Ascending aorta (tissue), 2 donors: ENCODE measurements around the gene NKX1-1. TPM values are rescaled to one million over a fixed set of nuclear protein-coding genes. Genes with fewer than 3 reads are reported as not detected.

Source experiments
- DNase-seq, 2 donors: peaks; one replicate each; pipeline ENCODE4 v3.0.0-alpha.2; 2019; ENCODE audit warnings: low spot score in 2 of 2
- H3K27ac ChIP-seq, 2 donors: fragments of 200-600 bp; sonication (generic); one replicate each; pipeline ENCODE4 v1.5.1; 2016 to 2017; ENCODE audit warnings: mild to moderate bottlenecking in 1 of 2
- H3K27me3 ChIP-seq: fragments of 200-600 bp; sonication (generic); one replicate; pipeline ENCODE4 v1.5.1; 2017
- H3K36me3 ChIP-seq, 2 donors: fragments of 200-600 bp; sonication (generic); one replicate each; pipeline ENCODE4 v1.5.1; 2016
- H3K4me1 ChIP-seq, 2 donors: fragments of 200-600 bp; sonication (generic); one replicate each; pipeline ENCODE4 v1.5.1; 2016 to 2017; ENCODE audit warnings: mild to moderate bottlenecking in 1 of 2
- H3K4me3 ChIP-seq, 2 donors: fragments of 200-600 bp; sonication (generic); one replicate each; pipeline ENCODE4 v1.5.1; 2016 to 2017; ENCODE audit warnings: mild to moderate bottlenecking in 1 of 2
- H3K9me3 ChIP-seq, 2 donors: fragments of 200-600 bp; sonication (generic); one replicate each; pipeline ENCODE4 v1.5.1; 2016
- CTCF ChIP-seq, 3 experiments: fragments of 200-600 bp in 2 of 3; fragments of 450-650 bp in 1 of 3; sonication (generic) in 2 of 3; IDR thresholded peaks; one replicate each; pipeline ENCODE4 v1.5.1; 2016 to 2019; ENCODE audit warnings: antibody characterized with exemption in 3 of 3, mild to moderate bottlenecking in 1 of 3, moderate library complexity in 1 of 3
- intact Hi-C: fragments of 100-400 bp; cut with DNase I; formaldehyde crosslinking; loops from one replicate; pipeline ENCODE4 v1.15.1; 2023
- total RNA-seq: library from RNA; depleted of rRNA; stranded (reverse); fragments of >200 nt; gene quantifications from one replicate; pipeline ENCODE4 v1.1.0, GENCODE V29; 2016

Gene NKX1-1
- total RNA-seq, 1 donor from 2014 or later = not detected

DNA sequence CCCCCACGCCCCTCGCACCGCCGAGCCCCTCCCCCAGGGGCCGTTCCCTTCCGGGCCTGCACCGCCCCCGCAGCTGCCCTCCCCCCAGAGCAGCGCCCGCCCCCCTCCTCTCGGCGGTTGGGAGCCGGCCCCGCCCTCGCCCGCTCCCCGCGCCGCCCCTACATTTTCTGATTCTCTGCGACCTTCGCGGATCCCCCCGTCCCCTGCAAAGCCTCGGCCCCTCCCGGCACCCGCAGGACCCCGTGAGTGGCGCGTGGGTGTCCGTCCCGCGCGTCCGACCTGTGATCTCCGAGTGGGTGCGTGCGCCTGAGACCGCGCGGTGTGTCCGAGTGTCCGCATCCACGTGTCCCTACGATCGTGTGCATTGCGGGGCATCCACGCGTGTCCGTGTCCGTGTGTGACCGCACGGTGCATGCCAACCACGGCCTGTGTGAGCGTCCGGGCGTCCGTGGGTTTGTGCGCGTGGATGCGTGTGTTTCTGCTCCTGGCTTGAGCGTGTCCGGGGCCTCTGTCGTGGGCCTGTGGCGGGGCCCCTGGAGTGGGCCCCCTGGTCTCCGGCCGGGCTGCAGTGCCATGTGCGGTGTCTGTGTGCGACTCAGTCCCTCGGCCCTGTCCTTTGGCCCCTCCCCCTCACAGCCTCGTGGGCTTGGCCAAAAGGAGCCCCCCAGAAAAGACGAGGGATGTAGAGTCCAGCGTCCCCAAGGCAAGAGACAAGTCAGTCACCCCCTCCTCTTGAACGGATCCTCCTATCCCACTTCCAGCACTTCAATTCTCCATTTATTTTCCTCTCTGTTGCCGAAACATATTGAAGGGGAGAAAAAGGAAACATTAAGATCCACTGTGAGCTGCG lies 8.8 kb upstream of the NKX1-1 start:
- no peak for DNase-seq
- Histone ChIP-seq H3K9me3 (no peaks in the 10 kb centered on the region), H3K4me1 (no peaks in the 10 kb centered on the region), H3K27me3 (peaks cover 8% of the 10 kb centered on the region), H3K36me3 (no peaks in the 10 kb centered on the region), H3K4me3 (no peak overlapping the region), H3K27ac (no peak overlapping the region)
- no peak for TF ChIP-seq CTCF (IDR thresholded peaks at IDR 0.05)
- intact Hi-C loops = no loop called here

DNA sequence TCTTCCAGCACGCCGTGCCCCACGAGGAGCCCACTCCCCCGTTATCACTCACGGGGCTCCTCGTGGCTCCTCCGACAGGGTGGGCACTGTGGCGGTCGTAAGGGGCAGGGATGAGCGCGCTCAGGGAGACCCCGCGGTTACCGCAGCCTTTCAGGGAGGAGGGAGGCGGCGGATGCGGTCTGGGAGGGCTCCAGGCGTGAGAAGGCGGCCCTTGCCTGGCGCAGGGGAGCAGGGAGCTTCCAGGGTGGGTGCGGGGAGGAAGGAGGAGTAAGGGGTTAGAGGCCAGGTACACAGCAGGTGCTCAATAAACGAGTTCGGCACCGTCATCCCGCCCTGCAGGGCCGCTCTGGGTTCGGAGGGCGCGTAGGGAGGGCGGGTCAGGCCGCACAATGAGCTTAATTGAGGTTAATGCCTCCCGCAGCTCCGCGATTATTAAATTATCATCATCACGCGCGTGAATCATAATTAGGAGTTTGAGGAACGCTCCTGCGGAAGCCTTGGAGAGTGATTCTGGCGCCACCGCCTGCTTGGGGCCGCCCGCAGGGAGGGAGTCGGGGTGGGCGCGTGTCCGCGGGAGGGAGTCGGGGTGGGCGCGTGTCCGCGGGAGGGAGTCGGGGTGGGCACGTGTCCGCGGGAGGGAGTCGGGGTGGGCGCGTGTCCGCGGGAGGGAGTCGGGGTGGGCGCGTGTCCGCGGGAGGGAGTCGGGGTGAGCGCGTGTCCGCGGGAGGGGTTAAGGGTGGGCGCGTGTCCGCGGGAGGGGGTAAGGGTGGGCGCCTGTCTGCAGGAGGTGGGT lies 7.6 kb upstream of the NKX1-1 start:
- H3K4me3 ChIP-seq = no peak overlapping the region

GRCh38 chr4:1413204-1413663 lies 7.0 kb upstream of the NKX1-1 start:
- H3K9me3 ChIP-seq = no peaks in the 10 kb centered on the region
- H3K36me3 ChIP-seq = no peaks in the 10 kb centered on the region
- intact Hi-C loops = no loop called here
- peaks cover 16% of the 10 kb centered on the region for H3K27me3 ChIP-seq
- no peak for DNase-seq
- no peak for TF ChIP-seq CTCF (IDR thresholded peaks at IDR 0.05)
- no peaks in the 10 kb centered on the region for H3K4me1 ChIP-seq
- no peak overlapping the region for H3K27ac ChIP-seq
- no peak overlapping the region for H3K4me3 ChIP-seq

More for the DNA sequence above, 7.6 kb upstream of the NKX1-1 start:
- no peaks in the 10 kb centered on the region for H3K9me3 ChIP-seq
- H3K27ac ChIP-seq = no peak overlapping the region
- TF ChIP-seq CTCF (IDR thresholded peaks at IDR 0.05) = no peak
- DNase-seq = no peak
- peaks cover 15% of the 10 kb centered on the region for H3K27me3 ChIP-seq
- intact Hi-C loops = no loop called here
- no peaks in the 10 kb centered on the region for H3K4me1 ChIP-seq
- H3K36me3 ChIP-seq = no peaks in the 10 kb centered on the region

DNA sequence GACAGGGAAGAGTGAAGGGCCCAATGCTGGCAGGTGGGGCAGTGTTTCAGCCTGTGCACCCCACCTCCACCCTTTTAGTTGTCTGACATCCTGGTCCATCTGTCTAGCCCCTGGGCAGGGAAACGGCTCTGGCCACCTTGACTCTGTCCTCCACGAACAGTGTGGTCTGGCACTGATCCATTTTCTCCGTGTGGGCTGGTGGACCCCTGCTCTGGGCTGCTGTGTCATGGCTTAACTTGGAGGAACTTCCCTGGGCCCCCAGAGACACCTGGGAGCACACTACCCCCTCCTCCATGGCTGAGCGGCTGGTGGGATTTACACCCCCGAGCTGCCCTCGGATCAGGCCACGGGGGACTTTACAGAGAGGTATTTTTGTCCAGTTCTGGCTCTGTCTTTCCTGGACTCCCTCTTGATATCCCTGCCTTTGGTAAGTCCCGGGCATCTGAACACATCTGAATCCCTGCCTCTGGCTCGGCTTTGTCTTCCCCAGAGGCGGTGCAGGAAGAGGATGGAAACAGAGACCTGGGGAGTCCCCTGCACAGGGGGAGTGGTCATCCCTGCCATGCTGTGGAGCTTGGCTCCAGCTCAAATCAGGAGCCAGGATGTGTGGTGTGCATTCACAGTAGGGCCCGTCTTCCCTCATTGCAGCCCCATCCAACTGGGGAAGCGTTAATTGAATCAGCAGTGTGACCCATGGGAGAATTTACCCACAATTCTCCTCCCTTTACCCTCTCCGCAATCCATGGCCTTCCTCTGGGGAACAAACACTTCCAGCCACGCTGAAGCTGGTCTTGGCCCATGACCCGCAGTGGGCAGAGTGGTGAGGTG lies 6.3 kb upstream of the NKX1-1 start:
- Histone ChIP-seq H3K27me3 (peaks cover 16% of the 10 kb centered on the region), H3K9me3 (no peaks in the 10 kb centered on the region), H3K27ac (no peak overlapping the region), H3K4me3 (no peak overlapping the region), H3K36me3 (no peaks in the 10 kb centered on the region), H3K4me1 (no peaks in the 10 kb centered on the region)
- TF ChIP-seq CTCF (IDR thresholded peaks at IDR 0.05) = no peak
- intact Hi-C loops = no loop called here
- DNase-seq = no peak
